CD4-positive, alpha-beta T cell treated with Interferon alpha-2 for 1 hour (primary cell): ENCODE measurements around the gene CTDSPL2.
"Not testable (repeated sequence)": the region's sequence is repeated elsewhere in the genome, so short reads cannot be mapped to it uniquely, and the experiment has no call there.

Experiments used
- DNase-seq, 2 donors: peaks; one replicate each; pipeline ENCODE4 v3.0.0-alpha.2; 2020 to 2022

CTDSPL2 gene

DNA sequence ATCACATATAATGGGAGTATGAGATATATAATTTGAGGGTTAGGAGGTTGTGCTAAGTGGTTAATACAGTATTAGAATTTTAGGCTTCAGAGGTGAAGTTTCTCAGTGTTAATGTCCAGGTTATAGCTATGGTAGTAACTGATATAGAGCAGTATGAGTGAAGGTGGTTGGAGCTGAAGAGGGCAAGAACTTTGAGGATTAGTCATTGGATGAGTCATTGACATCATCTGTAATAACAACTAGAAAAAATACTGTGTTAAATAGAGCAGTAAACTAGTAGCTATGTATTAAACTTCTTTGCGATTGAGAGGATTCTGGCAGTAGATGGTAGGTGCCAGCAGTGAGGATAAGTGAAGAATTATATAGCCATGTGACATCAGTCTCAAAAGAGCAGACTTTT is 62.0 kb downstream of the CTDSPL2 start:
- DNase-seq = no peak

DNA sequence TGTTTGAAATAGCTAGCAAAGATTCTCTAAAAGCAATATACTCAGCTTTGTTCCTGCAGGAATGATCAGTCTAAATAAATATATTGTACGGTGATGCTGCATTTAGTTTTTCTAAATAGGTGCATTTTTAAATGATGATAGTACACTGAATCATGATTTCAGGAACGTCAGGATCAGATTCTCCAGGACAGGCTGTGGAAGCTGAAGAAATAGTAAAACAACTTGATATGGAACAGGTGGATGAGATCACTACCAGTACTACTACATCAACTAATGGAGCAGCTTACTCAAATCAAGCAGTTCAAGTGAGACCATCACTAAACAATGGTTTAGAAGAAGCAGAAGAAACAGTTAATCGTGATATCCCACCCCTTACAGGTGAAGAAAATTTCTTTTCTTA is 63.2 kb downstream of the CTDSPL2 start:
- no peak for DNase-seq

DNA sequence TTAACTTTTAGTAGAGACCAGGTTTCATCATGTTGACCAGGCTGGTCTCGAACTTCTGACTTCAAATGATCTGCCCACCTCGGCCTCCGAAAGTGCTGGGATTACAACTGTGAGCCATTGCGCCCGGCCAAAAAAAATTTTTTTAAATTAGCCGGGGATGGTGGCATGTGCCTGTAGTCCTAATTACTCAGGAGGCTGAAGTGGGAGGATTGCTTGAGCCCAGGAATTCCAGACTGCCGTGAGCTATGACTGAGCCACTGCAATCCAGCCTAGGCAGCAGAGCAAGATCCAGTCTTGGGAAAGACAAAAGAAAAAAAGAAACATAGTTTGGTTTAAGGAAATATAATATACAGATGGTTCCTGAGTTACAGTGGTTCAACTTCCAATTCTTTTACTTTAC is 64.6 kb downstream of the CTDSPL2 start:
- DNase-seq = no peak

DNA sequence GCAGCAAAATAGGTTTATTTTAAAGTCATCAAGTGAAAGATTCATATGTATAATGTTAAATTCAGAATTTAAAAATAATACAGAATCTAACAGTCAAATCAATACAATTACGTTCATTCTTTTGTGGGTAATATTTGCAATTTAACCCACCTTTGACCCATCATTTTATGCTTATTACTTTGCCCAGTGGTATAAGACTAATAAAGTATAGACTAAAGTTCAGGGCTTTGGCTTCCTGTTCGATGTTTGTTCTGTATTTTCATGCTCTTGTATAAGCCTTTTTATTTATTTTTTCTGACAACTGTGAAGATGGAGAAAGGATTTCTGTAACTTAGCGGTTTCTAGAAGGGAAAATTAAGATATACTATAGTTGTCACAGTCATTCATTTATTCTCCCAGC is 65.2 kb downstream of the CTDSPL2 start:
- no peak for DNase-seq

DNA sequence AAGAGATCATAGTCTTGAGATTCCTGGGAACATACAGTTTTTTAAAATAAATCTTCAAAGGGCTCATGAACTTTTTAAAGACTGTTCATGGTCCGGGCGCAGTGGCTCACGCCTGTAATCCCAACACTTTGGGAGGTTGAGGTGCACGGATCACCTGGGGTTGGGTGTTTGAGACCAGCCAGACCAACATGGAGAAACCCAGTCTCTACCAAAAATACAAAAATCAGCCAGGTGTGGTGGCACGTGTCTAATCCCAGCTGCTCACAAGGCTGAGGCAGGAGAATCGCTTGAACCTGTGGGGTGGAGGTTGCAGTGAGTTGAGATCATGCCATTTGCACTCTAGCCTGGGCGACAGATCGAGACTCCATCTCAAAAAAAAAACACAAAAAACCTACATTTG is 68.1 kb downstream of the CTDSPL2 start:
- no peak for DNase-seq

DNA sequence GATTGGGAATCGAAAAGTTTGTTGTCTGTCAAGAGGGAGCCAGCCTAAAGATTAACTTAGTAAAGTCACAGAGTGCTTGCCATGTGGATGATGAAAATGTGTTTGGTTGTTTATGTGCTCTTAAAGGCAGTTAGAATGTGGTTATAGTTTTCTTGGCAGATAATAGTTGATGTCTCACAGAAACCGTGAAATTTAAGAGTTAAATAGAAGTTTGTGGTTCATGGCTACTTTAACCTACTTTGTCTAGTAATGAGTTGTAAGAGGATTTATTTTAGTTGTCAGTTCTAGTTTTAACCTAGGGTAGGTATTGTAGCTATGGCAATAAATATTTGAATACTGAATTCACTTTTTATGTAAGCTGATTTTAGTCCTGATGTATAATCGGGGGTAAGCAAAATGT is 73.1 kb downstream of the CTDSPL2 start:
- no peak for DNase-seq

DNA sequence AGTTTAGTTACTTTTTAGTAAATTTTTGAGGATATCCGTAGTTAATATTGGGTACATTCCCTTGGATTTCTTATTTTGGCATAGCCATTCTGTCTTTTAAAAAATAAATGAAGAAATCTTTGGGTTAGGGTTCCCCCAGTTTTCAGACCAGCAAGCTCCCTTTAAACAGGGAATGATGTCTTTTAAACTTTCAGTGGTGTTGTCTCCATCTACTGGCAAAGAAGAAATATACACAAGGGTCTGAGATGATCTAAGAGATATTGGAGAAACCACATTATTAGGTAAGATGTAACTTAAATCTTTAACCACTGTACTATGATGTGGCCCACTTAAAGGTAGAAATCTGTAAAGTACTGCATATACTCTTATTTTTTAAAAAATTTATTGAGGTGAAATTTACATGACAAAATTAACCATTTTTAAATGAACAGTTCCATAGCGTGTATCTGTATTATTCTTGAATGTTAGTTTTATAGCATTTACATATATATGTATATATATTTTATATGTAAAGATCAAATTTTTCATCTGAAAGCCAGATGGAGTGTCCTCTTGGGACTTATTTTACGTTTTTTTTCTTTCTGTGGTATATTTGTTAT is 74.4 kb downstream of the CTDSPL2 start:
- DNase-seq = peak in 1 of 2 donors; percentile 51

DNA sequence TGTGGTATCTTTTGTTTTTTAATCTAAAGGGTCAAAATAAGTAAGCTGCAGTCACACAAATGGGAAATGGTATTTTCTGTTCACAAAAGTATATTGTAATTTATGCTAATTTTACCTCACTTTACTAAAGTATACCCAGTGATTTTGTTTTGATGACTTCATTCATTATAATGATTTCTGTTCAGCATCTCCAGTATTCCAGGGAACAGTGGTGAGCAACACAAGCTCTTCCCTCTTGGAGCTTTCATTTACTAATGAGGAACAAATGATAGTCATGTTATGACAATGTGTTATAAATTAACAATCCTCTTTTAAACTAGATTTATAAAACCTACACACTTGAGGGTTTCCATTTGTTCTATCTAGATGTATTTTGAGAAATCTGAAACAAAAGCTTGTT is 89.0 kb downstream of the CTDSPL2 start:
- DNase-seq = no peak

DNA sequence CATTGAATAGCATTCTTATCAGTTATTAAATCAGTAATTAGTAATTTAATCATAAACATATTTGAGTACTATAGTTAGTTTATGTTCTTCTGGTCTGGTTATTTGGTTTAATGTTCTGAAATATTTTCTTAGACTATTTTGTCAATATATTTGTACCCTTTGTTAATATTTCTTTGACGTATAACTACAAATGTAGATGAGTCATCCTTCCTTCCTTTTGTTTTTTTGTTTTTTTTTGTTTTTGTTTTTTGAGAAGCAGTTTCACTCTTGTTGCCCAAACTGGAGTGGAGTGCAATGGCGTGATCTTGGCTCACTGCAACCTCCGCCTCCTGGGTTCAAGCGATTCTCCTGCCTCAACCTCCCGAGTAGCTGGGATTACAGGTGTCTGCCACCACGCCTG is 92.1 kb downstream of the CTDSPL2 start:
- DNase-seq = no peak

DNA sequence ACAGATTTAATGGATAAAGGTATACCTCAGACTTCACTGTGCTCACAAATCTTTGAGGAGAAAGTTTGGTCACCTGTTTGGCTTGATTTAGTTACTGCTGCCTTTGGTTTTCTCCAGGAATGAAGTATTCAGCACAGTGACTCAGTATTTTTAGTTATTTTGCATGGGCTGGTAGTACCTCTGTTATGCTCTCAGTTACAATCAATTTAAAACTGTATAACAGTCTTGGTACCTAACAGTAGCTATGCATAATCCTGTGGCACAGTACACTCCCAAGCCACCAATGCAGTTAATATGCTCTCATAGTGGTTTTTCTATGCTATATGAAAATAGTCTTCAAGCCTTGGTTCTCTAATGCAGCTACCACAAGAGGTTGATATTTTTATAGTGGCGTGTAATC is 97.6 kb downstream of the CTDSPL2 start:
- no peak for DNase-seq

DNA sequence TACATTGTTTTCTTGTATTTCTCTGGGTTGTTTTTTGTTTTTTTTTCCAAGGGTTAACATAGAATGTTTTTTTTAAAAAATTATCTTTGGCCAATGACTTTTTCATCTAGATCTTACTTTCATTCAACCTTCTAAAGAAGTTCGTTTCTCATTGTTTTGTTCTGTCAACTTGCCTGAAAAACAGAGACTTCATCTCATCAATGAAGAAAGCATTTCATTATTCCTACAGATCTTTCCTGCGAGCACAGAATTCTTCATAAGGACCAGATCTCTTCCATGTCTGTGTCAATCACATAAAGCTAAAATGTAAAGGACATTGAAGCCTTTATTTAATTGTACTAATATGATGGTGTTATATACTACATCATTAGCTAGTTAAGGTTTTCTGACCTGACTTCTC is 99.8 kb downstream of the CTDSPL2 start:
- DNase-seq = no peak

DNA sequence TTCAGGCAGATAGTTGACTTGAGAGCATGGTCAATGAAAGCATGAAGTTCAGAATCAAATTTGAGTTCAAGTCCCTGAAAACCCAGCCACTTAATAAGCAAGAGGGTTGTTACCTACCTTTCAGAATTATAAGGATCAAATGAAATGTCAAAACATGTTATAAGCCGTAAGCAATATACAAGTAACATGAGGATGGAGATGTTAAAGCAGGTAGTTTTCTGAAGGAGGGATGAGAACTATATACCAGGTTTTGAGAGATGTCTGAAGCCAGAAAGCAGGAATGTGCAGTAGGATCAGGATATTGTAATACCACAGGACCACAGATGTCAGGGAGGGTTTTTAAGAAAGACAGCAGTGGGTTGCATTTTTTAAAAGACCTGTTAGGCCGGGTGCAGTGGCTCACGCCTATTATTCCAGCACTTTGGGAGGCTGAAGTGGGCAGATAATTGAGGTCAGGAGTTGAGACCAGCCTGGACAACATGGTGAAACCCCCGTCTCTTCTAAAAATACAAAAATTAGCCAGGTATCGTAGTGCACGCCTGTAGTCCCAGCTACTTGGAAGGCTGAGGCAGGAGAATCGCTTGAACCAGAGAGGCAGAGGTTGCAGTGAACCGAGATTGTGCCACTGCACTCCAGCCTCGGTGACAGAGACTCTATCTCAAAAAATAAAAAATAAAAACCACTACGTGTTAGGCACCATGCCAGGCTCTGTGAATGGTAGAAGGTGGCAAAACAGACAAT is 102.6 kb downstream of the CTDSPL2 start:
- DNase-seq = no peak

DNA sequence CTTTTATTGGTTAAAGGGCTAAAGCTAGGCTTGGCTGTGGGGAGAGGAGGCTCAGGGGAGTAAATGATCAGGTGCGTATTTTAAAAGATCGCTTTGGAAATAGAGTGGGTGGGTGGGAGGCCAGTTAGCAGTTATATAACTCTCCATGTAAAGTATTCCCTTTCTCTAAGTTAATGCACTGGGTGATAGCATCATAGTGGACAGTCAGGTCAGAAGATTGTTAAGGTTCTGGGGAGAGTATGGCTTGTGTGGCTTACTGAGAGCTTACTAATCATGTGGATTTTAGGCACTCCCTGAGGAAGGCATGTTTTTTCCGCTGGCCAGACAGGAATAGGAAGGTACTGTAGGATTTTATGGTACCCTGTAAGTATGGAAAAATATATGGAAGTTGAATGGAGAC is 103.2 kb downstream of the CTDSPL2 start:
- DNase-seq = no peak

DNA sequence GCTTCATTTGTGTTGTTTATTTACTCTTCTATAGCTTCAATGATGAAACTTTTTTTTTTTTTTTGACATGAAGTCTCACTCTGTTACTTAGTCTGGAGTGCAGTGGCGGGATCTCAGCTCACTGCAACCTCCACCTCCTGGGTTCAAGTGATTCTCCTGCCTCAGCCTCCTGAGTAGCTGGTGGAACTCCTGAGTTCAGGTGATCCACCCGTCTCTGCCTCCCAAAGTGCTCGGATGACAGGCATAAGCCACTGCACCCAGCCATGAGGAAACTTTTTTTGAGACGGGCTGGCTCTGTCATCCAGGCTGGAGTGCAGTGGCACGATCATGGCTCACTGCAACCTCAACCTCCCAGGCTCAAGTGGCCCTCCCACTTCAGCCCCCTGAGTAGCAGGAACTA is 104.8 kb downstream of the CTDSPL2 start:
- not testable (repeated sequence) for DNase-seq

DNA sequence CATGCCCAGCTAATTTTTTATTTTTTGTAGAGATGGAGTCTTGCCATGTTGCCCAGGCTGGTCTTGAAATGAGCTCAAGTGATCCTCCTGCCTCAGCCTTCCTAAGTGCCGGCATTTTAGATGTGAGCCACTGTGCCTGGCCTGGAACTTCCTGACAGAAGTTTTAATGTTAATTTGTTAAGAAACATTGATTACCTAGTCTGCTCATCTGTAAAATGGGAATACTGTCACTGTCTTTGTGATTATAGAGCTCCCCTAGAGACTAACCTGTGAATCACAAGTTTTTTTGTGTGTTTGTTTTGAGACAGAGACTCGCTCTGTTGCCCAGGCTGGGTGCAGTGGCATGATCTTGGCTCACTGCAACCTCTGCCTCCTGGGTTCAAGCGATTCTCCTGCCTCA is 105.3 kb downstream of the CTDSPL2 start:
- no peak for DNase-seq

DNA sequence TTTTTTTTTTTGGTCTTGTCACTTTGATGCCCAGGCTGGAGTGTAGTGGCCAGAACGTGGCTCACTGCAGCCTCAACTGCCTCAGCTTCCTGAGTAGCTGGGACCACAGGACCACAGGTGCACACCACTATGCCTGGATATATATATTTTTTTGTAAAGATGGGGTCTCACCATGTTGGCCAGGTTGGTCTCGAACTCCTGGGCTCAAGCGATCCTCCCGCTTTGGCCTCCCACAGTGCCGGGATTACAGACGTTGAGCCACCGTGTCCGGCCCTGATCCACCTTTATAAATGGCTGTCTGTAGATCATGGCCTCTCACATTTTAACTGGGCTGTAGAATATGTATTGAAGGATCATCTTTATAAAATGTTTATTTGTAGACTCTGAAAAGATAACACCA is 107.7 kb downstream of the CTDSPL2 start:
- DNase-seq = no peak

DNA sequence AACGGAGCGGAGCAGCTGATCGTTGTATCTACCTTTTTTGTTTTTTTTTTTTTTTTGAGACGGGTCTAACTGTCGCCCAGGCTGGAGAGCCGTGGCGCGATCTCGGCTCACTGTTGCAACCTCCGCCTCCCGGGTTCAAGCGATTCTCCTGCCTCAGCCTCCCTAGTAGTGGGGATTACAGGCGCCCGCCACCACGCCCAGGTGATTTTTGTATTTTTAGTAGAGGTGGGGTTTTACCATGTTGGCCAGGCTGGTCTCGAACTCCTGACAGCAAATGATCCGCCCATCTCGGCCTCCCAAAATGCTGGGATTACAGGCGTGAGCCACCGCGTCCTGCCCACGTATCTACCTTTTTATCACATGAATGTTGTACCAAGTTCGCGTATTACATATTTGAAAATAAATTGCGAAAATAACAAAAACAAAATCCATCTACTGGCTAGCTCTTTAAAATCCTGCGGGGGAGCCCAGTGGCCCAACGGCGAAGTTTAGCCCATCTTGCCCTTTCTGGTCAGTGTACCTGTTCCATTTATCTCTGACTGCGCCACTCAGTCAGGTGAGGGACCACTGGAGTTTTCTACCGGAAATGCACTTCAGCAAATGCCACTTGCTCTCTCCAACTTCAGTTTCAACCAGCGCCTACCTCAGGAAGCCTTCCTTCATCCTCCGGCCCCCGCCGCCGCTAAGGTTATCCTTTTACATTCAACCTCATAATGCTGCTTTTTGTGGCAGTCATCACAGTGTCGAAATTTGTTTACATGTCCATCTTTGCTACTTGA is 108.3 kb downstream of the CTDSPL2 start:
- peak in 1 of 2 donors; percentile 31 for DNase-seq

DNA sequence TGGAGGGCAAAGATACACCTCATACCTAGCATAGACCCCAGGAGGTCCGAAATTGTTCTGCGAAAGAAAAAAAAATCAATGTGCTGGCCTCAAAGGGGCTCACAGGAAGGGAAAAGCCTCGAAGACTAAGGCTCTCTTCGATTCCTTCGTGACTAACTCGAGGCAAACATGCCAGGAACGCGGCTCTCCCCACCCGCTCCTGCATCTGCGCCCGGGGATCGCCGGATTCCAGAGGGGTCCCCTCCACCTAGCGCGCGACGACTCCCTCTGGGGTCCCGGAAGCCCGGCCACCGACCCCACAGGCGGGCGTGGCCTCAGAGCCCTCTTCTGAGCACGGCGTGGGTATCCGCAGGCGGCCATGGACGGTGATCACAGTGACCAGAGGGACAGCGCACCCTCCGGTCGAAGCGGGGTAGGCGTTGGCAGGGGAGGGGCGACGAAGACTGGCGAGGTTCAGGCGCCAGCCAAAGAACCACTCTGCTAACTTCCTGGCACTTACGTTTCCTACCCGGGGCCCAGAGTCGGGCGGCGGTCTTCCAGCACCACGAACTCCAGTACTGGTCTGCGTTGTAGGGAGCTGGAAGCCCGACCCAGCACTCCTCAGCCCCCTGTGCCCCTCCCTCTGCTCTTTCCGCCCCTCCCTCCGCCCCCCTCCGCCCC is 109.0 kb downstream of the CTDSPL2 start:
- no peak for DNase-seq

DNA sequence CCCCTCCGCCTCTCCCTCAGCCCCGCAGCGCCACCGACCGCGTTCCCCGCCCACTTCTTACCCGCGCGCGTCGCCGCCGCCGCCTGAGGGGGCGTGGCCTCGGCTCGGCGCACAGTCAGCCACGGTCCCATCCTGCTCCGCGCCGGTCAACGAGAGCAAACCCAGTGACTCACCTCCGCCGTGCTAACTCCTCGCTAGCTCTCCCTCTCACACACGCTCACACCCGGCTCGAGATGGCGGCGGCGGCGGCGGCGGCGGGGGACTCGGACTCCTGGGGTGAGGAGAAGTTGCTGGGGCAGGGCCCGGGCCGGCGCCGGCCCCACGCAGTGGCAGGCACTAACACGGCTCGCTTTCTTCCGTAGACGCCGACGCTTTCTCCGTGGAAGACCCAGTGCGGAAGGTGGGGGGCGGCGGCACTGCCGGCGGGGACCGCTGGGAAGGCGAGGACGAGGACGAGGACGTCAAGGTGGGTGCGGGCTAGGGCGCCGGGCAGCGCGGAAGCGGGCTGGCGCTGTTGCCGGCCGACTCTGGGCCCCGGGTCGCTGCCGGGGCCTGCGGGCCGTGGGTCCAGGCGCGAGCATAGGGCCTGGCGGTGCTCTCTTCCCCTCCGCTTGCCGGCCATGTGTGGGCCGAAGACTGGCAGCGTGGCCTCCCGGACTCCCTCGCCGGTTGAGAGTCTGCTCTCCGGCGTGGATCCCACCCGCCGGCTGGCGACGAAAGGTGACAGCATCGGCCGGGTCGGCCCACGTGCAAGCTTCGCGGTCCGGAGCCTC is 109.7 kb downstream of the CTDSPL2 start, which contains the start of gene EIF3J:
EIF3J (plus strand) TSS at position 186 of the 773 bp plus-strand sequence; CDS start at position 234, 48 bp downstream.
- peak; percentile 96 to 97 for DNase-seq

DNA sequence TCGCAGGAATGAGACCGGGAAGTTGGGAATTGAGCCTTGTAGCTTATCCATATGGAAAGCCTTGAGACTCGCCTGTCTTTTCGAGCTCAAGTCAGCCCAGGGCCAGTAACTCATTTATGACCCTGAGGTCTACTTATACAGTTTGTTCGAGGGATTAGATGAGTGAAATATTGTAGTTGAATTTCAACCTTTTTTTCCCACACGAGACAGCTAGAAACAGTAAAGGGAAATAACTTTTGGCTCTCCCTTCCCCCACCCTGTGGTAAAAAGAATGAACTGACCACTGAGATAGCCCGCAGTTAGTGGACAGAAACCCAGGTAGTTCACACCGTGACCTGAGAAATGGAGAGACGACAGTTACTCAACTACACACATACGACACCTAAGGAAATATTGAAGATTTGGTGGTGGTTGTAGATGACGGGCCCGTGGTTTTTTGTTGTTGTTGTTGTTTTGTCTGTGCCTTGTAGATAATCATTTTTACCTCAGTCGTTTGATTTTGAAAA is 110.4 kb downstream of the CTDSPL2 start:
- DNase-seq = peak in 1 of 2 donors; percentile 41

DNA sequence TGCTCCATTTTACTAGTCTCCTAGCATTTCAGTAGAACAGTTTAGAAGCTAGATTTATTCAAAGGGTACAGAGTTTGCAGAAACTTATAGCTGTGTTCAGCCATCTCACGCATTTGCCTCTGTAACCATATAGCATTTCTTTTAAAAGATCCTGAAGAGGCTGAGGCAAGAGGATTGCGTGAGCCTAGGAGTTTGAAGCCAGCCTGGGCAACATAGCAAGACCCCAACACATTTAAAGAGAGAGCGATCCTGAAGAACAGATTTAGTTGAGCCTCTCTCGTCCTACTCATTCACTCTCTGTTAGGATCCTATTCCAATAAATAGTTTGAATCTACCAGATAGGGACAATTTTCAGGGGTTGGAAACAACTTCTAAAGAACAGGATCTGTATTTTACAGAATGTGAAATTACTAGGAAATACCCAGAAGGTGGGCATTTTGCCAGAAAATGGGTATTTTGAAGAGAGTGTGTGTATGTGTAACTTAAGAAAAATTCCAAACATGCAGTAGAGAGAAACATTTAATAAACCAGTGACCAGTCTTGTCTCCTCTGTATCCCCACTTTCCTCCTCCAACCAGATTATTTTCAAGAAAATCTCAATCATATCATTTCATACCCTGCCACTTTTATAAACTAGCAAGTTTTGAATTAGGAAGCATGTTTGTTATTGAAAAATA is 114.0 kb downstream of the CTDSPL2 start:
- DNase-seq = no peak

DNA sequence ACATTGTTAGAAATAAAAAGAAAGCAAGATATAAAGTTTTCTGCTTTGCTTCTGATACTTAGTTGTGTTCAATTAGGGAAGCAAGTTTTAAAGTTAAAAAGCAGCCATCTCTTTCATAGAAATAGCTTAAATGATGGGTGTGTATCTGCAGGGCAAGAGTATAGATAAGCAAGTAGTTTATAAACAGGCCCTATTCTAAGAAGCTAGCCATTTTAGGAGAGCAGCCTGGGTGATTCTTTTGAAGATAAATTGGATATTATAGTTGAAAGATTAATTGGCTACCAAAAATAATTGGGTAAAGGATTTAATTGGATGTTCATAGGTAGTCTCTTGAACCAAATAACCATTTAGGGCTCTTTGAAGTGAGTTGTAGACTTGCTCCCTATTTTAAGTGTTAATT is 115.2 kb downstream of the CTDSPL2 start:
- DNase-seq = no peak
